GM18508 (cell line): ENCODE measurements around the gene OSBP2.

ENCODE experiments used
- ATAC-seq: cut with Tn5 transposase; IDR thresholded peaks from one replicate; pipeline ENCODE4 v1.9.1; 2021; ENCODE audit warnings: moderate number of reproducible peaks; ENCODE audit not compliant: insufficient read depth, unreplicated experiment

OSBP2 gene

GRCh38 chr22:30920407-30920806 lies 225.7 kb downstream of the OSBP2 start:
- ATAC-seq: no peak

GRCh38 chr22:30921108-30921507 lies 226.4 kb downstream of the OSBP2 start:
- ATAC-seq: no peak

GRCh38 chr22:30922151-30922611 lies 227.5 kb downstream of the OSBP2 start:
- ATAC-seq: no peak

- ATAC-seq: no peak
These were observed 228.7 kb downstream of the OSBP2 start for GRCh38 chr22:30923168-30923900.

- no peak for ATAC-seq
These were observed 231.0 kb downstream of the OSBP2 start for GRCh38 chr22:30925667-30926066.

- no peak for ATAC-seq
These were observed 232.0 kb downstream of the OSBP2 start for GRCh38 chr22:30926706-30927105.

- ATAC-seq: no peak
These were observed 233.1 kb downstream of the OSBP2 start for GRCh38 chr22:30927806-30928205.

GRCh38 chr22:30928401-30928800 lies 233.7 kb downstream of the OSBP2 start:
- no peak for ATAC-seq

- ATAC-seq: no peak
These were observed 235.6 kb downstream of the OSBP2 start for GRCh38 chr22:30930228-30930627.

- ATAC-seq: no peak
These were observed 237.0 kb downstream of the OSBP2 start for GRCh38 chr22:30931541-30932300.

- no peak for ATAC-seq
These were observed 238.0 kb downstream of the OSBP2 start for GRCh38 chr22:30932661-30933060.

GRCh38 chr22:30933457-30933856 lies 238.8 kb downstream of the OSBP2 start:
- ATAC-seq: no peak

- ATAC-seq: no peak
These were observed 239.4 kb downstream of the OSBP2 start for GRCh38 chr22:30934053-30934452.

GRCh38 chr22:30940685-30941362 lies 246.2 kb downstream of the OSBP2 start:
- no peak for ATAC-seq

- ATAC-seq: no peak
These were observed 246.7 kb downstream of the OSBP2 start for GRCh38 chr22:30941363-30941740.

GRCh38 chr22:30943368-30943767 lies 248.7 kb downstream of the OSBP2 start:
- no peak for ATAC-seq

- ATAC-seq: no peak
These were observed 250.3 kb downstream of the OSBP2 start for GRCh38 chr22:30944986-30945385.

GRCh38 chr22:30945653-30946052 lies 251.0 kb downstream of the OSBP2 start:
- ATAC-seq: no peak

GRCh38 chr22:30946354-30946753 lies 251.7 kb downstream of the OSBP2 start:
- ATAC-seq: no peak

GRCh38 chr22:30947173-30947815 lies 252.6 kb downstream of the OSBP2 start:
- no peak for ATAC-seq
